HepG2 (cell line): ENCODE results near the gene ZFP36L2. TPM values are rescaled to one million over a fixed set of nuclear protein-coding genes. Genes with fewer than 3 reads are reported as not detected.

Experiments
- ASH2L ChIP-seq: fragments of 300-600, 200-600 bp; sonication (generic); IDR thresholded peaks from 2 replicates; pipeline ENCODE4 v1.7.0; 2017; ENCODE audit warnings: low read depth, mild to moderate bottlenecking, moderate library complexity, mixed read lengths, low read length; ENCODE audit not compliant: insufficient read length
- BCLAF1 ChIP-seq: fragments of 450-650 bp; IDR thresholded peaks from 2 replicates; pipeline ENCODE4 v1.6.1; 2017; ENCODE audit warnings: mild to moderate bottlenecking
- CCDC6 ChIP-seq: sonication (generic); formaldehyde crosslinking; IDR thresholded peaks from 2 replicates; pipeline ENCODE4 v1.8.1; 2022; ENCODE audit warnings: mild to moderate bottlenecking, missing genetic modification reagents, moderate library complexity
- DDIT3 ChIP-seq: sonication (generic); formaldehyde crosslinking; IDR thresholded peaks from 2 replicates; pipeline ENCODE4 v1.4.0; 2020; ENCODE audit warnings: mild to moderate bottlenecking, missing genetic modification reagents
- EHMT2 ChIP-seq: fragments of 200-600 bp; sonication (generic); IDR thresholded peaks from 2 replicates; pipeline ENCODE4 v1.7.0; 2017; ENCODE audit warnings: antibody characterized with exemption, low read depth, low read length, borderline replicate concordance
- GABPB1 ChIP-seq: IDR thresholded peaks from 2 replicates; pipeline ENCODE4 v1.6.1; 2016; ENCODE audit warnings: mild to moderate bottlenecking, missing genetic modification reagents, moderate library complexity, missing compliant biosample characterization
- HMG20B ChIP-seq: conservative IDR thresholded peaks from 2 replicates; pipeline ENCODE4 v1.6.1; 2016; ENCODE audit warnings: missing genetic modification reagents, missing compliant biosample characterization
- MYNN ChIP-seq: sonication (generic); formaldehyde crosslinking; IDR thresholded peaks from 2 replicates; pipeline ENCODE4 v1.4.0; 2020; ENCODE audit warnings: mild to moderate bottlenecking, low read depth, missing genetic modification reagents
- NFYC ChIP-seq: IDR thresholded peaks from 2 replicates; pipeline ENCODE4 v1.6.1; 2016; ENCODE audit warnings: missing genetic modification reagents, missing compliant biosample characterization
- RBM39 ChIP-seq: fragments of 200-400 bp; formaldehyde crosslinking; IDR thresholded peaks from one replicate; pipeline ENCODE4 v1.6.1; 2018; ENCODE audit warnings: antibody characterized with exemption, mild to moderate bottlenecking, low read depth, low read length; ENCODE audit not compliant: poor library complexity, severe bottlenecking
- SALL1 ChIP-seq: sonication (generic); formaldehyde crosslinking; IDR thresholded peaks from 2 replicates; pipeline ENCODE4 v1.8.0; 2022; ENCODE audit warnings: mild to moderate bottlenecking, missing genetic modification reagents
- SATB2 ChIP-seq: sonication (generic); formaldehyde crosslinking; IDR thresholded peaks from 2 replicates; pipeline ENCODE4 v1.5.0; 2020; ENCODE audit warnings: missing genetic modification reagents
- THAP11 ChIP-seq: IDR thresholded peaks from 2 replicates; pipeline ENCODE4 v1.6.1; 2016; ENCODE audit warnings: missing biosample characterization, missing genetic modification reagents
- ZBTB38 ChIP-seq: sonication (generic); formaldehyde crosslinking; IDR thresholded peaks from 2 replicates; pipeline ENCODE4 v1.5.1; 2020; ENCODE audit warnings: mild to moderate bottlenecking, missing genetic modification reagents
- ZBTB46 ChIP-seq: sonication (generic); formaldehyde crosslinking; IDR thresholded peaks from 2 replicates; pipeline ENCODE4 v1.4.0; 2020; ENCODE audit warnings: mild to moderate bottlenecking, missing genetic modification reagents, borderline replicate concordance
- ZNF205 ChIP-seq: IDR thresholded peaks from 2 replicates; pipeline ENCODE4 v1.6.1; 2018; ENCODE audit warnings: missing biosample characterization, missing genetic modification reagents
- ZNF282 ChIP-seq: fragments of 450-650 bp; IDR thresholded peaks from 2 replicates; pipeline ENCODE4 v1.6.1; 2018; ENCODE audit not compliant: partially characterized antibody
- ZNF350 ChIP-seq: sonication (generic); formaldehyde crosslinking; IDR thresholded peaks from 2 replicates; pipeline ENCODE4 v1.4.0; 2020; ENCODE audit warnings: mild to moderate bottlenecking, low read depth, missing genetic modification reagents, borderline replicate concordance
- ZNF503 ChIP-seq: sonication (generic); formaldehyde crosslinking; IDR thresholded peaks from 2 replicates; pipeline ENCODE4 v1.4.0; 2020; ENCODE audit warnings: missing genetic modification reagents
- ZNF510 ChIP-seq: sonication (generic); formaldehyde crosslinking; IDR thresholded peaks from 2 replicates; pipeline ENCODE4 v1.4.0; 2020; ENCODE audit warnings: low read depth, mild to moderate bottlenecking, missing genetic modification reagents
- ZNF567 ChIP-seq: sonication (generic); formaldehyde crosslinking; IDR thresholded peaks from 2 replicates; pipeline ENCODE4 v1.8.1; 2023; ENCODE audit warnings: mild to moderate bottlenecking, missing genetic modification reagents, borderline replicate concordance
- polyA plus RNA-seq, 8 experiments: library from polyadenylated mRNA; depleted of rRNA in 3 of 8; stranded (reverse) in 7 of 8; unstranded in 1 of 8; fragments of >200 nt; fragmentation: Illumina TruSeq in 4 of 8; extraction: Trizol in 4 of 8; gene quantifications; 2 replicates each; pipeline versions ENCODE4 v1.2.1 to v1.2.3, GENCODE V29; 2011 to 2016; ENCODE audit warnings: low read depth in 4 of 8, missing spikeins in 1 of 8, mixed read lengths in 1 of 8; ENCODE audit not compliant: insufficient read depth in 1 of 8
- total RNA-seq, 5 experiments: library from RNA; depleted of rRNA; stranded (reverse); fragments of >200 nt; fragmentation: Illumina TruSeq; extraction: Trizol; gene quantifications; 2 replicates each; pipeline ENCODE4 v1.2.3, GENCODE V29; 2016; ENCODE audit warnings: low read depth in 1 of 5

Gene ZFP36L2
- total and polyA plus RNA-seq, 2 of the 13 experiments (the other 11 are each of a cell fraction or from before 2014, with no cell fraction given) = 11.2 to 21.8 TPM

GRCh38 chr2:43226955-43227829 lies 786 bp upstream of the ZFP36L2 start (continued):
- TF ChIP-seq BCLAF1 = no peak
- no peak; the same call in 1 of the 2 replicates for TF ChIP-seq SATB2 (CRISPR knock-in tag)
- TF ChIP-seq SALL1 (CRISPR knock-in tag) = peak; percentile 91
- TF ChIP-seq DDIT3 = no peak
- peak; percentile 65; the same call in 1 of the 2 replicates for TF ChIP-seq CCDC6 (CRISPR knock-in tag)
- TF ChIP-seq ZNF350 (CRISPR knock-in tag) = 0 out of 2 replicates have a peak, but pooled peaks have one; percentile 61
- 0 out of 2 replicates have a peak, but pooled peaks have one; percentile 11 for TF ChIP-seq MYNN (CRISPR knock-in tag)
- peak; percentile 21; the same call in 1 of the 2 replicates for TF ChIP-seq ZNF503 (CRISPR knock-in tag)
- TF ChIP-seq ZBTB46 = no peak; the same call in 1 of the 2 replicates
- no peak for TF ChIP-seq ZNF510 (CRISPR knock-in tag)
- TF ChIP-seq ZNF282 = no peak
- TF ChIP-seq ZNF205 (CRISPR knock-in tag) = peak; percentile 85
- no peak; the same call in 1 of the 2 replicates for TF ChIP-seq HMG20B (CRISPR knock-in tag)
- TF ChIP-seq EHMT2 = no peak
- TF ChIP-seq RBM39 = no peak
- no peak; the same call in none of the 2 replicates for TF ChIP-seq NFYC (CRISPR knock-in tag)
- peak; percentile 76 for TF ChIP-seq ASH2L
- TF ChIP-seq ZBTB38 (CRISPR knock-in tag) = peak; percentile 79
- peak; percentile 76 for TF ChIP-seq GABPB1 (CRISPR knock-in tag)
- peak; percentile 55 for TF ChIP-seq THAP11 (CRISPR knock-in tag)
- no peak; the same call in 1 of the 2 replicates for TF ChIP-seq ZNF567 (CRISPR knock-in tag)
